NCI-H2227 (cell line): ENCODE results near the gene ZNF821.
"Not testable (repeated sequence)": the region's sequence is repeated elsewhere in the genome, so short reads cannot be mapped to it uniquely, and the experiment has no call there.

Experiments used
- DNase-seq: peaks from one replicate; lab custom pipeline; 2025; ENCODE audit not compliant: unreplicated experiment; lab: John Stamatoyannopoulos, UW

Gene ZNF821

GRCh38 chr16:71883849-71884638, at the start of gene ZNF821:
ZNF821 (minus strand) TSS chr16:71884182; CDS start chr16:71879946, 4,236 bp downstream.
- DNase-seq: peak; percentile 94

GRCh38 chr16:71933017-71933416, 49.0 kb upstream of the ZNF821 start:
- no peak for DNase-seq

- DNase-seq: no peak
These were observed 47.6 kb upstream of the ZNF821 start for GRCh38 chr16:71931599-71931998.

GRCh38 chr16:71931001-71931400, 47.0 kb upstream of the ZNF821 start:
- no peak for DNase-seq

GRCh38 chr16:71930013-71930563, 46.1 kb upstream of the ZNF821 start:
- DNase-seq: no peak

- no peak for DNase-seq
These were observed 45.1 kb upstream of the ZNF821 start for GRCh38 chr16:71929048-71929447.

GRCh38 chr16:71927787-71928186, 43.8 kb upstream of the ZNF821 start:
- no peak for DNase-seq

GRCh38 chr16:71927383-71927782, 43.4 kb upstream of the ZNF821 start:
- no peak for DNase-seq

- no peak for DNase-seq
These were observed 40.7 kb upstream of the ZNF821 start for GRCh38 chr16:71924710-71925109.

- no peak for DNase-seq
These were observed 40.1 kb upstream of the ZNF821 start for GRCh38 chr16:71923941-71924690.

GRCh38 chr16:71920658-71921057, 36.7 kb upstream of the ZNF821 start:
- DNase-seq: no peak

- no peak for DNase-seq
These were observed 35.1 kb upstream of the ZNF821 start for GRCh38 chr16:71919035-71919434.

GRCh38 chr16:71917900-71918299, 33.9 kb upstream of the ZNF821 start:
- DNase-seq: no peak

GRCh38 chr16:71916397-71916920, 32.5 kb upstream of the ZNF821 start:
- no peak for DNase-seq

GRCh38 chr16:71915350-71915749, 31.4 kb upstream of the ZNF821 start:
- DNase-seq: no peak

- no peak for DNase-seq
These were observed 30.8 kb upstream of the ZNF821 start for GRCh38 chr16:71914802-71915201.

- no peak for DNase-seq
These were observed 28.7 kb upstream of the ZNF821 start for GRCh38 chr16:71912534-71913275.

- DNase-seq: no peak
These were observed 27.1 kb upstream of the ZNF821 start for GRCh38 chr16:71911121-71911520.

GRCh38 chr16:71905765-71906164, 21.8 kb upstream of the ZNF821 start:
- not testable (repeated sequence) for DNase-seq

- no peak for DNase-seq
These were observed 20.3 kb upstream of the ZNF821 start for GRCh38 chr16:71904239-71904638.

- no peak for DNase-seq
These were observed 19.6 kb upstream of the ZNF821 start for GRCh38 chr16:71903608-71904007.
